Stimulated activated CD8-positive, alpha-beta memory T cell treated with anti-CD3 and anti-CD28 coated beads, Interleukin-4, amount 100 ng/mL, for 4 hours (primary cell): Measurements from ENCODE around the gene CSGALNACT2.
"Not testable (repeated sequence)": the region's sequence is repeated elsewhere in the genome, so short reads cannot be mapped to it uniquely, and the experiment has no call there.

Experiments
- DNase-seq, 2 donors: peaks; one replicate each; pipeline ENCODE4 v3.0.0-alpha.2; 2020; ENCODE audit warnings: low read depth in 2 of 2, low spot score in 1 of 2

CSGALNACT2 gene

DNA sequence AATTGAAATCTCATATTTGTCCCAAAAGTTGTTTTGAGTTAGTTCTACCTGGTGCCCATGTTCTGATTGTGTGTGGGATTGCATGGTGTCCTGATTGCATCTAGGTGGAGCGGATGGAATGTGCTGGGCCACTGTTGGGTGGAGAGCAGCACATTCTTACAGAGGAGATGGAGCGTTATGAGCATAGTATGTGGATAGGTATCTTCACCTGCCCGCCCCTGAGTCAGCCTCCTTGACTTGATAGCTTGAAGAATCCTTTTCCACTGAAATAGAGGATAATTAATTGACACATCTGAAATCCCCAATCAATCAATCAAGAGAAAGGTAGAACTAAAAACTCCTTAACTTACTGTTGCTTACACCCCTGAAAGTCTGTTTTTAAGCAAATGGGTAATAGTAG is 45.5 kb downstream of the CSGALNACT2 start:
- DNase-seq, result not testable (repeated sequence)

DNA sequence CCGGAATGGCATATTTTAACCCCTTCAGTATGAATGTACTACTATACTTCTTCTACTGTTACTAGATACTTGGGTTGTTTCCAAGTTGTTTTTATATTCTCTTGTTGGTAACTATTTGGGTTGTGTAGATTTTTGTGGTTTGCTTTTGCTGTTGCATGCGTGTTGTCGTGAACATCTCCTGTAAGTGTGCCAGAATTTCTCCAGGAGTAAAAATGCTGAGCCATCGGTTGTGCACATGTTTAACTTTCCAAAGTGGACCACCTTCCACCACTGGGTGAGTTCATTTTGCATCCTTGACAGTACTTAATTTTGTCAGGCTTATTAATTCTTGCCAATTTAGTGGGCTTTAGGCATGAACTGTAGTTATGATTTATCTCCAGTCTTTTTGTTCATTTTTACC is 47.9 kb downstream of the CSGALNACT2 start:
- DNase-seq, result no peak

DNA sequence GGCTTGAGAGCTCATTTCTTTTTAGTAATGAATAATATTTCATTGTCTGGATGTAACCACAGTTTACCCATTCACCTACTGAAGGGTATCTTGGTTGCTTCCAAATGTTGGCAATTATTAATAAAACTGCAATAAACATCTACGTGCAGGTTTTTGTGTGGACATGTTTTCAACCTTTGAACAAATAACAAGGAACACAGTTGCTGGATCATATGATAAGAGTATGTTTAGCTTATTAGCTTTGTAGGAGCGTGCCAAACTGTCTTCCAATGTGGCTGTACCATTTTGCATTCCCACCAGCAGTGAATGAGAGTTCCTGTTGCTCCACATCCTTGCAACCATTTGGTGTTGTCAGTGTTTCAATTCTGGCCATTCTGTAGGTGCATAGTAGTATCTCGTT is 49.0 kb downstream of the CSGALNACT2 start:
- DNase-seq, result no peak

DNA sequence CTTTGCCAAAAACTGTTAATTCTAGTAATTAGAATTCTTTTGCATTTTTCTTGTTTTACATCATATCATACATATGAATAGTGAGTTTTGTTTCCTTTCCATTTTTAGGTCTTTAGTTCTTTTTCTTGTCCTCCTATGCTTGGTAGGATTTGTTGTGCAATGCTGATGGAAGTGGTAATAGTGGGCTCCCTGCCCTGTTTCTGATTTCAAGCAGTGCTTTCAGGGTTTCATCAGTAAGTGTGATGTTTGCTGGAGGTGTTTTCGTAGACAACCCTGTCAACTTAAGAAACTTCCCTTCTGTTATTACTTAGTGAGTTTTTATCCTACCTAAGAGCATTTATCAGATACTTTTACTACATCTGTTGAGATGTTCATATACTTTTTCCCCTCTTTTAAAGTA is 50.5 kb downstream of the CSGALNACT2 start:
- no peak for DNase-seq

DNA sequence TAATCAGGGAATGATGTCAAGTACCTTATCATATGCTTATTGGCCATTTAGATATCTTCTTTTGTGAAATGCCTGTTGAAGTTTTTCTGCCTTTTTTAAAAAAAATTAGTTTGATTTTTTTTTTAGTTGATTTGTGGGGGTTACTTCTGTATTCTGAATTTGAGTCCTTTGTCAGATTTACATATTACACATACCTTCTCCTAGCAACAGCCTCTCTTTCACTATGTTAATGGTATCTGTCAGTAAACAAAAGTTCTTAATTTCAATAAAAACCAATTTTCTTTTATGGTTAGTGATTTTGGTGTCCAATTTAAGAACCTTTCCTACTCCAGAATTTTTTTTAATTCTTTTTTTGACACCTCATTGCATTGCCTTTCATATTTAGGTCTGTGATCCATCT is 52.0 kb downstream of the CSGALNACT2 start:
- no peak for DNase-seq

DNA sequence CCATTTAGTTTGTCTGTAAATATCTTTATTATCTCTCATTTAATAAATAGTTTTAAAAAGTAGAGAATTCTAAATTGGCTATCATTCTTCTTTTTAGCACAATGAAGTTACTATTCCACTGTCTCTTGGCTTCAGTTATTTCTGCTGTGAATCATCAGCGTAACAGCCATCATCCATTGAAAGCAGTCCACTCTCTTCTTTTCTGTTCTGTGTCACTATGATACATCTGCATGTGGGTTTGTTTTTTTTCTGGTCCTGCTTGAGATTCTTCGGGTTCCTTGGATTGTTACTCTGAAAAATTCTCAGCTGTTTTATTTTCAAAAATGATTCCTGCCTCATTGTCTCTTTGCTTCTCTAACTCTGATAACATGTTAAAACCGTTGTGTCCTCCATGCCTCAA is 52.5 kb downstream of the CSGALNACT2 start:
- DNase-seq, result no peak

DNA sequence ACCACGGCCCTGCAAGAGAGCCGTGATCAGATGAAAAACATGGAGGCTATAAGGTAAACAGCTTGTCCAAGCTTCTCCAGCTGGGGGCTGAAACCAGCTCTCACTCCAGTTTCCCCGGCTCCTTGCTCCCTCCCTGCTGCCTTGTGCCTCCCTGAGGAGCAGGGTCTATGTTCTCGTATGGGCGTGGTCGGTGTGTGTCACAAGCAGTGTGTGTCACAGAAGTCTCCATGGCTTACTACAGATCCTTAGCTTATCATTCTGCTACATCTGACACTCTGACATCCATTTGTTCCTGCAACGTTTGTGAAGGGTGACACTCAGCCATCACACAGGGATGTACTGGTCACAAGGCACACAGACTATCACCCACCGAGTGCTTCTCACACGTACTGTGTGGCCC is 54.6 kb downstream of the CSGALNACT2 start:
- DNase-seq, result no peak

DNA sequence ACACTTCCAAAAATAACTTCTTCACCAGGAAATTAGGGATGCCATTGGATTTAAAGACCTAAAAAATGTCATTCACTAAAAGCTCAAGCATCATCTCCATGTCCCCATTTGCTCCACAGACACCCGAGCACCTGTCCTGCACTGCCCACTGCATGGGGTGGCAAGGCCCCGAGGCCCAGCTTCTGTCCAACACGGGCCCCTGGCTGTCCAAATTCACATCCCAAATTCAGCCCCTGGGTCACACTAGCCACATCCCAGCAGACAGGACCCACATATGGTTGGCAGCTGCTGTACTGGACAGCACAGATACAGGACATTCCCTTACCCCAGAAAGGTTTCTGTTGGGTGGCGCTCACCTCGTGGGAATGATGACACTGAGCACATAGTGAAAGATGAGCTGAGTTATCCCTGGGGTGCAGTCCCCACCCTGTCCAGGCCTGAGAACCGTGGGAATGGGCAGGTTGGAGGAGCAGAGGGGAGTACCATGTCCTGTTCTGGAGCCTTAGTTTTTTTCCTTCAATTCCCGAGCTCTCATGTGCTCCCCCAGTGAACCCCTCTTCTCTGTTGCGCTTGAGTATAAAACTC is 55.3 kb downstream of the CSGALNACT2 start:
- no peak for DNase-seq

DNA sequence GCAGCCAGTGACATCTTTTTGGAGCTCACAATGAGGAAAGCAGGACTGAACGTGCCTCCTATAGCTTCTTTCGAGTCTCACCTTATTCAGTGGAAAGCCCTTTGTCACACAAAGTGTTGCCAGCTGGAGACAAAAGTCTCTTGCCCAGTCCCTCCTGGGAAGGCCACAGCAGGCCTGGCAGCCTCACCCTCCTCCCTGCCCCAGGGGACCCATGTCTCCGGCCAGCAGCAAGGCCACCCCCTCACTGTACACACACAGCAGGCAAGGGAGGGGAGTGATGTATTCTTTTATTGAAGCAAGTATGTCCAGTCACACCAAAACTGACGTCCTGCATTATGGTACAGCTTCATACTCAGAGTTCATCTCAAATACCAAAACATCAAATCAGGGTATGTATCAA is 56.0 kb downstream of the CSGALNACT2 start:
- no peak for DNase-seq

DNA sequence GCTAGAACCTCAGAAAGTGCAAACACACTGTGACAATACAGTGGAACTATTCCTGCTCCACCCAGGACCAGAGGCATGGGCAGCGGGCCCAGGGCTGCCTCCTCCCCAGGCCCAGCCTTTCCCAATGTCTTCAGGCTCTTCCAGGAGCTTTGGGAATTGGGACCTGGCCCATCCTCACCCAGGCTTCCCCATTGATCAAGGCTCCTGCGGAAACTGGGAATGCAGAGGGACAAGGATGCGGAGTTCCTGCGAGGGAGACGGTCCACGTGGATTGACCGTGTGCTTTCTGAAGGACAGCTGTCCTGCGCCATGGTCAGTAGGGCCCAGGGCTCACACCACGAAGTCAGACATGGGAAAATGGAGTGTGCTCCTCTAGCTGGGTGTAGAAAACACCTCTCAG is 56.6 kb downstream of the CSGALNACT2 start:
- DNase-seq, result no peak

DNA sequence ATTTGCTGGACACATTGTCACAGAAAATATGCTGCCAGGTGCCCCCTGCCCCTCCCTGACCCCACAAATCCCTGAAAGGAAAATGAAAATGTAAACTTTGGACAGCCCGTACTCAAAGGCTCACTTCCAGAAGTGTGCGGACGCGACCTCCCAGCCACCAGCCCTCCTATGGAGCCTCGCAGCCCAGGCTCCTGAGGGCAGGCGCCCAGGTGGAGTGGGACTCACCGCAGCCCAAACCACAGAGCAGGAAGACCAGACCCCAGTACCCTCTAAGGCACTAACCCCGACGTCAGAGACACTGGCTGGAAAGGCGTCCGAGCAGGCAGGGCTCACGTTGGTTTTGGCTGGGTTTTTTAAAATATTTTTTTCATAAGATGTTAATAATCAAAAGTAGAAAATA is 57.3 kb downstream of the CSGALNACT2 start:
- no peak for DNase-seq

DNA sequence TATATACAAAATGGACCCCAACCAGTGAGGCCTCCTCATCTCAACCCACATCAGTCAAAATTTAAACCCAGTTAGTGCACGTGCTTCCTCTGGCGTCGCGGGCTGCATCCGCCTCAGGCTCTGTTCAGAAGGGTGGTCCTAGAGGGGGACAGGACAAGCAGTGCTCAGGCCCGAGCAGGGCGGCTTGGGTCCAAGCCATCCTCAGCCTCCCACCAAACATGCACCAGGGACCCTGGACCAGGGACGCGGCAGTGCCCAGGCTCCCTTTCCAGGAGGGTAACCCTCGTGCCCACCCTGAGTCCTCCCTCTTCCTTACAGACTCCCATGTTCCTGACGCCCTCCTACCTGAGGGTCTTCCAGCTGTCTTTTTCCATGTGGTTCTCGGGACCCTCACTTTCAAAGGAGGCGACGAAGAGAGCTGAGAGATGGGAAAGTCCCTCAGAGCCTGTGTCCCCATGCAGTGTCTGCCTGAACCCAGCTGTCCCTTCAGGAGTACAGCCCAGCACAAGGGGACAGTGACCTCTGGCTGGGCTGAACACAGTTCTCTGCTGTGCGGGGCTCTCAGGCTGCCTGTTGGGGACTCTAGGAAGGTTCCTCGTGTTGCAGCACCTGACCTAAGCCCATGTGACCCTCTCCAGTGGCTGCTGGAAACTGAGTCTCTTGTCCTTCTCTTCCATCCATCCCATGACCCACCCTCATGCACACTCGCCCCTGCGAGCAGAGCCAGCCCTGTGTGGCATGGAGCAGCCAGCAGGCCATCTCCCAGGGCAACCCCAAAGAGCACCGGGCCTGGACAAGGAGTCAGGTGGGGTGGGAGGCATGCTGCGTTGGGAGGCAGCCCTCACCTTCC is 58.1 kb downstream of the CSGALNACT2 start:
- no peak for DNase-seq

DNA sequence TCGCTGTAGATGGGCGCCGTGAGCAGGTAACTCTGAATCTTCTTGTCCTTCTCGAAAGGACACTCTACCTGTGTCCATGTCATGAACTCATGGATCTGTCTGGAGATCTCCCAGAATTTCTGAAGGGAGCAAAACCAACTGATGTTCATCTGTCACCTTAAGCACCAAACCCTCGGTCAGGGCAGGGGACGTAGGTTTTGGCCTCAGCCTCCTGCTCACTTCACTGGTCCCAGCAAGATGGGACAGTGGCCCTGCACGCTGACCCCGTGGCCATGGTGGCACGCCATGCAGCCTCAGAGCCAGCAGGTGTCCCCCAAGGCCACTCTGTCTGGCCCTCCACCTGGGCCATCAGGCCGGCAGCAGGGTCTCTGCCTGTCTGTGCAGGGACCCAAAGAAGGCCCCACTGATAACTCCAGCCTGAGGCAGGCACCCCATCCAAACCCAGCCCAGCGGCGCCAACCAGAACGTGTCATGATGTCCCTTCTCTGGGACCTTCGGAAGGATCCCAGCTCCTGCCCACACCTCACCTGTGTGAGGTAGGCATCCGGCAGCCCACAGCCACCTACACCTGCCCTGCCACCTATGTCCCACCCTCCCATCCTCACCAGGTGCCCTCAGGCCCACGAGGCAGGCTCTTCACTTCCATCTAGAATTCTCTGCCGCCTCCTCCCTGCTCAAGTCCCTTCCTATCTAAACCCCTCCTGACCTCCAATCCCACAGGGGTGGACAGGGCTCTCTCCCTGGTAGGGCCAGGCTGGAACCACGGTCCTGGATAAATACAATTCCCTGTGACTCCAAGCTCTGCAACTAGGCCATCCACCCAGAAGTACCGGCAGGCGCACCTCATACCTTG is 59.0 kb downstream of the CSGALNACT2 start:
- no peak for DNase-seq

DNA sequence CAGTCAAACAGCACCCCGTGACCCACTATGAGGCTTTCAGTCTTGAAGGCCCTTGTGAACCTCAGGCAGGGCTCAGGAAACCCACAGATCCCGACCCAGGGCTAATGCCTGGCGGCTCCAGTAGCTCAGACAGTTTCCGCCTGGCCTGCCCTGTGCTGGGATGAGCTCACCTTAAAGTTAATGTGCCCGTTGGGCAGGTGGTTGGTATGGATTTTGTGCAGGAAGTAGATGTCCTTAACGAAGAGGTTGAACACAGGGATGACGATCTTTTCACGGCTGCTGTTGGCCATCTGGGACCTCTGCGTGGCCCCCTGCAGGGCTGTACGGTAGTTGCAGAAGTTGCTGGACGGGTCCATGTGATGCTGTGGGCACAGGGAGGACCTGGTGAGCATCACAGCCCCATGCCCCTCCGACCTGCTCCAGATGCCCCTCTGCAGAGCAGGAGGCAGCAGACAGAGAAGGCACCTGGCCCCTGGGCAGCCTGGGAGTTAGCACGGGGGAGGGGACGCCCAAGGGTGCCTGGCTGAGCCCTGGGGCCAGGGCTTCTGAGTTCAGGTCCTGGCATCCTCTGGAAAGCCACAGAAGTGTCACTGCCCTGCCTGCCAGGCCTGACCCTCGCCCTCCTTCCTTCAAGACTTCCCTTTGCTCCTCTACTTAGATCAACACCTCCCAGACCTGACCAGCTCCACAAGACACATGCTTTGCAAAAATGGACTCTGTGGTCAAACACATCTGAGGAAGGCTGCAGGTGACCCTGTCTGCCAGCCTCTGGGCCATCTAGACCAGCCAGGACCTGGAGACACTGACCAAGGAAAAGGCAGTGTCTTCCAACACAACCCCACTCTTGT is 59.8 kb downstream of the CSGALNACT2 start:
- DNase-seq, result no peak

DNA sequence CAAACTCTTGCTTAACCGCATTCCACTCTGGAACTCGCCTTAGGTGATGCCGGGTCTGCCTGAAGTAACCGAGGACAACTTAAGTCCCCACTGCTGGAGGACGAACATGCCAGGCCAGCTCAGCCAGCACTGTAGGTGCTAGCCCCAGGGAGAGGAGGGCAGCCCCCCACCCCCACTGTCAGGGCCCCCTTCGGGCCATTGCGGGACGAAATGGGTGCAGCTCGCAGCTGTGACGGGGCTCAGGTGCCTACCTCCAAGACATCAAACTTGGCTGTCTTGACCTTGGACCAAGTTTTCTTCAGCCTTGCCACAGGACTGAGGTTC is 60.4 kb downstream of the CSGALNACT2 start:
- no peak for DNase-seq

DNA sequence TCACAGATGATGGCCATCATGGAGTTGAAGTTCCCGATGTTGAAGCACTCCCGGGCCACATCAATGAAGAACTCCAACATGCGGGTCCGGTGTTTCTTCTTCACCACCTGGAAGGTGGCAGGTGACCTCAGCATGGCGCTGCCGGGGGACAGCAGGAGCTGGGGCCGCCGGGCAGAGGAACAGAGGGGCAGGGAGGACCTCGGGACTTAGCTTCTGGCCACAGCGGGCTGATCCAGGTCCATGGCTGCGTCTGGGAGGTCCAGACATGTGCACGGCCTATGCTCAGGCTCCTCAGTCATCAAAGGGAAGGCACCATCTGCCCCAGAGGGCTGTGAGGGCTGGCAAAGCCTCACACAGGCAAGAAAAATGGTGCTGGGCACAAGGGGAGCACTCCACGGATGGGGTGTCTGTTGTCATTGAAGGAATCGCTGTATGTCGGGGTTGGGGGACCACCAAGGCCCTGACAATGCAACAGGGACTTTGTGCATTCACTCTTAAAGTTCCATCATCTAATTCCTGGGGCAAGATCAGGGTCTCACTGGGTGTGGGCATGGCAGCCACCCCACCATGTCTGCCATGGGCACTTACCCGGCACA is 60.9 kb downstream of the CSGALNACT2 start:
- no peak for DNase-seq

DNA sequence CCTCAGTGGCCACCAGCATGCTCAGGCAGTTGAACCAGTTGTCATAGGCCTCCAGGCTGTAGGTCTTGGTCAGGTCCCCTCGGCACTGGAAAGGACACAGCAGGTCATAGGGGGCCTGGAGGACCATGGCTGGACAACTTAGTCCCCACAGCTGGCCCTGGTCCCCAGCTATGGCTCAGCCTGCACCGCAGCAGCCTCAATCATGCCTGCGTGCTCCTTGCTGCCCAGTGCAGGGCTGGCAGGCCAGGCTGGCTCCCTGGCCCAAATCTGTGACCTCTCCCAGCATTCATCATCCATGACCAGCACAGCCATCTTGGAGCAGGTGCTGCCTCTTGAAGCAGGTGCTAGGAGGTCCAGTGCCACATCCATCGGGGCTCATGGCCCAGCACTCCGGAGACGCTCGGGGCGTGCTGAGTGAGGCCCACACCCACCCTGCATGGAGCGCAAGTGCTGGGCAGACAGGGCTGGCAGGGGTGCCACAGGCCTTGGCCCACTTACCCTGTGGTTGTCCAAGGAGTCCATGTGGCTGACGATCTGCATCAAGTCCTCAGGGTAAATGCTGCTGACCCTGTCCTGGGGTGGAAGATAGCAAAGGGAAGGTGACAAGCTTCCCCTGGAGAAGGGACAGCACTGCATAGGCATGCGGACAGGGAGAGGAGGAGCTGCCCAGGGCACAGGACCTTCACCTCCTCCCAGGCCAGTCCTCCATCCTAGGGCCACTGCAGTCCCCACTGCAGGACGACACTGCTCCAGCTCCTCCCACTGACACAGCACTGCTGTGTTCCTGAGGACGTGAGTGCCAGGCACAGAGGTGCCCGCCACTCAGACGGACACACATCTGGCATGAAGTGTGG is 61.7 kb downstream of the CSGALNACT2 start:
- DNase-seq, result no peak

DNA sequence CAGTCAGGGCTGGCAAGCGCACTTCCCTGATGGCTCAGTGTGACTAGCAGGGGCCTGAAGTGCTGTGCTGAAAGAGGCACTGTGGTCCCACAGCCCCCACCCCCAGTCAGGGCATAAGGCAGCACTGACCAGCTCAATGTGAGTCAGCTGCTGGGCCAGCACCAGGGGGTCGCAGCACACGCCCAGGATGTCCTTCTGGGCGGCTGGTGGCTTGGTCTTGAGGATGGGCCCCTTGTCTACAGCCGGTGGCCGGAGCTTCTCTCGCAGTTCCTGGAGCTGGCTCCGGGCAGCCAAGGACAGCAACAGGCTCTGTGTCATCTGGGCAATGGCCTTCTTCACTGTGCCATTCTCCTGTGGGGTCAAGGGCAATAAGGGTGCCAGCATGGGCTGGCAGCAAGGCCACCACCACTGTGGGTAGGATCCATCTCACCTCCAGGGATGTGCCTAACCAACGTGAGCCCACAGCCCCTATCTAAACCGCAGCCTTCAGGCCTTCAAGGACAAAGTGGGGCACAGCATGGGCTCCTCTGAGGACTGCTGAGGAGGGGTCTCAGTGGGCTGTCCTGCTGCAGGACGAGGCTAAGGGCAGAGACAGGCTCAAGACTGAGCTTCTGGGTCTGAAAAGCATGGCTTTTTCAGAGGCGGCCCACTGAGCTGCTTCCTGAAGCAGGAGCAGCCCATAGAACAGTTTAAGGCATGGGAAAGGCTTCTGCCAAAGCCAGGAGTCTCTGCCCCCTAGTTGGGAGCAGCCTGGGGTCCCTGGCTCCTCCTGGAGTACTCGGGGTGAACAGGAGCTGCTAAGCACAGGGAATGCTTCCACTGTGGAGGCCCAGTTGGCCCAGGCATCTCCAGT is 62.5 kb downstream of the CSGALNACT2 start:
- DNase-seq, result no peak

DNA sequence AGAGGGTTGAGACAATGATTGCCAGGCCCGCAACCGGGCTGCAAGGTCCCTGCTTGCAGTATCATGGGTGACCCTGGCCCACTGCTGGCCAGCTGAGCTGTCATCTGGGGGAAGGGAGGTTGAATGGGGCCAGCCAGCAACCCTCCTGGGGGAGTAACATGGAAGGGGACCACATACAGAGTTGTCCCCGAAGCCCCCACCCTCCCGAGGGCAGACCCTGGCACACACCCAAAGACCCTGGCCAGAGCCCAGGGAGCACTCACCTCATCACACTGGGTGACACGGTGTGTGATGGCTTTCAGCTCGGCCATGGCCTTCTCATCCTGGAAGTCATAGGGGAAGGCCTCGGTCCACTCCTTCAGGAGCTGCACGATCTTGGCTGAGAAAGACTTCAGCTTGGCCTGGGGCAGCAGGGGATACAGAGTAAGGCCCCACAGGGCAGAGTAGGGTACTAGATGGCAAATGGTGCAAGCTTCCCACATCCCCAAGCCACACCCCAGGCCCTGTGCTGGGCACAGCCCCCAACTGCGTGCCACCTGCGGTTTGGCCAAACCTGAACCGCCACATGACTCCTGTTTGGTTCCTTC is 63.4 kb downstream of the CSGALNACT2 start:
- DNase-seq, result no peak
